BE2C (cell line): ENCODE measurements around the gene NDUFA13.

ENCODE experiments used
- DNase-seq: peaks from one replicate; pipeline ENCODE4 v3.0.0-alpha.2; 2020
- H3K27me3 ChIP-seq: fragments of 250-450 bp; sonication (Bioruptor Pico); 2 replicates; pipeline ENCODE4 v1.5.1; 2020; ENCODE audit warnings: mild to moderate bottlenecking
- H3K36me3 ChIP-seq: fragments of 250-450 bp; sonication (Bioruptor Pico); 2 replicates; pipeline ENCODE4 v1.5.1; 2020; ENCODE audit warnings: mild to moderate bottlenecking
- H3K4me1 ChIP-seq: fragments of 250-450 bp; sonication (Bioruptor Pico); 2 replicates; pipeline ENCODE4 v1.5.1; 2020
- H3K4me3 ChIP-seq: 2 replicates; pipeline ENCODE4 v1.5.1; 2011; ENCODE audit warnings: low read depth, low read length
- H3K9me3 ChIP-seq: fragments of 250-450 bp; sonication (Bioruptor Pico); 2 replicates; pipeline ENCODE4 v1.5.1; 2020
- CTCF ChIP-seq: IDR thresholded peaks from 2 replicates; pipeline ENCODE4 v1.5.1; 2012; ENCODE audit warnings: mild to moderate bottlenecking, low read depth, low read length

The NDUFA13 gene

GRCh38 chr19:19548915-19549759 is 33.1 kb downstream of the NDUFA13 start:
- H3K27me3 ChIP-seq = no peaks in the 10 kb centered on the region
- no peak overlapping the region for H3K4me3 ChIP-seq
- no peak for DNase-seq
- no peaks in the 10 kb centered on the region for H3K36me3 ChIP-seq
- H3K4me1 ChIP-seq = no peaks in the 10 kb centered on the region
- TF ChIP-seq CTCF = no peak
- H3K9me3 ChIP-seq = no peaks in the 10 kb centered on the region

GRCh38 chr19:19549804-19550464 is 33.9 kb downstream of the NDUFA13 start:
- Histone ChIP-seq H3K4me1 (no peaks in the 10 kb centered on the region), H3K4me3 (no peak overlapping the region), H3K36me3 (no peaks in the 10 kb centered on the region), H3K9me3 (no peaks in the 10 kb centered on the region), H3K27me3 (no peaks in the 10 kb centered on the region)
- TF ChIP-seq CTCF = no peak
- no peak for DNase-seq

- no peaks in the 10 kb centered on the region for H3K9me3 ChIP-seq
- no peak for TF ChIP-seq CTCF
- DNase-seq = peak; percentile 10
- H3K27me3 ChIP-seq = no peaks in the 10 kb centered on the region
- H3K4me1 ChIP-seq = no peaks in the 10 kb centered on the region
- no peaks in the 10 kb centered on the region for H3K36me3 ChIP-seq
- no peak overlapping the region for H3K4me3 ChIP-seq
These were observed 34.5 kb downstream of the NDUFA13 start for GRCh38 chr19:19550485-19550929.

- no peaks in the 10 kb centered on the region for H3K9me3 ChIP-seq
- no peaks in the 10 kb centered on the region for H3K36me3 ChIP-seq
- peak; percentile 13 for DNase-seq
- no peaks in the 10 kb centered on the region for H3K4me1 ChIP-seq
- H3K4me3 ChIP-seq = no peak overlapping the region
- no peaks in the 10 kb centered on the region for H3K27me3 ChIP-seq
- TF ChIP-seq CTCF = no peak
These were observed 35.2 kb downstream of the NDUFA13 start for GRCh38 chr19:19550972-19551852.

GRCh38 chr19:19551853-19552192 is 35.8 kb downstream of the NDUFA13 start:
- no peak for DNase-seq
- no peaks in the 10 kb centered on the region for H3K27me3 ChIP-seq

More at GRCh38 chr19:19551853-19552192, 35.8 kb downstream of the NDUFA13 start:
- Histone ChIP-seq H3K4me3 (no peak overlapping the region), H3K36me3 (no peaks in the 10 kb centered on the region), H3K9me3 (no peaks in the 10 kb centered on the region), H3K4me1 (no peaks in the 10 kb centered on the region)
- TF ChIP-seq CTCF = no peak
